Putamen (tissue), 1 donor: ENCODE measurements around the gene SGMS1.
"Not testable (repeated sequence)": the region's sequence is repeated elsewhere in the genome, so short reads cannot be mapped to it uniquely, and the experiment has no call there.

Experiments used
- DNase-seq: peaks from one replicate; pipeline ENCODE4 v3.0.0-alpha.2; 2016; ENCODE audit warnings: low spot score

The SGMS1 gene

GRCh38 chr10:50623663-50624412 lies at the start of gene SGMS1:
SGMS1 (minus strand) TSS chr10:50623956; CDS start chr10:50344114, 279,842 bp downstream.
- peak; percentile 89 for DNase-seq

- not testable (repeated sequence) for DNase-seq
Measured at GRCh38 chr10:50672152-50672551, 48.4 kb upstream of the SGMS1 start.

- not testable (repeated sequence) for DNase-seq
Measured at GRCh38 chr10:50671645-50672044, 47.9 kb upstream of the SGMS1 start.

- DNase-seq, result not testable (repeated sequence)
Measured at GRCh38 chr10:50669957-50670356, 46.2 kb upstream of the SGMS1 start.

- DNase-seq, result not testable (repeated sequence)
Measured at GRCh38 chr10:50667353-50667752, 43.6 kb upstream of the SGMS1 start.

- DNase-seq, result not testable (repeated sequence)
Measured at GRCh38 chr10:50662420-50662819, 38.7 kb upstream of the SGMS1 start.

- DNase-seq, result not testable (repeated sequence)
Measured at GRCh38 chr10:50661563-50661962, 37.8 kb upstream of the SGMS1 start.

- not testable (repeated sequence) for DNase-seq
Measured at GRCh38 chr10:50659865-50660730, 36.3 kb upstream of the SGMS1 start.

- not testable (repeated sequence) for DNase-seq
Measured at GRCh38 chr10:50659016-50659864, 35.5 kb upstream of the SGMS1 start.

GRCh38 chr10:50658165-50658564 lies 34.4 kb upstream of the SGMS1 start:
- no peak for DNase-seq

- no peak for DNase-seq
Measured at GRCh38 chr10:50653758-50654157, 30.0 kb upstream of the SGMS1 start.

- DNase-seq, result peak; percentile 18
Measured at GRCh38 chr10:50653142-50653541, 29.4 kb upstream of the SGMS1 start.

- DNase-seq, result no peak
Measured at GRCh38 chr10:50651808-50652207, 28.1 kb upstream of the SGMS1 start.

GRCh38 chr10:50650481-50650880 lies 26.7 kb upstream of the SGMS1 start:
- DNase-seq, result no peak

GRCh38 chr10:50648935-50649227 lies 25.1 kb upstream of the SGMS1 start:
- DNase-seq, result no peak

GRCh38 chr10:50648089-50648934 lies 24.6 kb upstream of the SGMS1 start:
- no peak for DNase-seq

GRCh38 chr10:50647350-50647749 lies 23.6 kb upstream of the SGMS1 start:
- DNase-seq, result not testable (repeated sequence)

- DNase-seq, result no peak
Measured at GRCh38 chr10:50645236-50645635, 21.5 kb upstream of the SGMS1 start.

- no peak for DNase-seq
Measured at GRCh38 chr10:50641626-50642025, 17.9 kb upstream of the SGMS1 start.

- no peak for DNase-seq
Measured at GRCh38 chr10:50640238-50640637, 16.5 kb upstream of the SGMS1 start.
